Nephron (organoid): Measurements from ENCODE around the gene PIAS4.
A peak's percentile ranks its signal among the peaks of the same experiment; 100 is the strongest.
"Not testable (repeated sequence)": the region's sequence is repeated elsewhere in the genome, so short reads cannot be mapped to it uniquely, and the experiment has no call there.

ENCODE experiments used
- H3K27ac Mint-ChIP-seq, 3 experiments: 2 replicates each; pipeline ENCODE4 v1.8.0; 2020; ENCODE audit warnings: mixed read lengths in 3 of 3, mild to moderate bottlenecking in 2 of 3, moderate library complexity in 1 of 3
- H3K27me3 Mint-ChIP-seq: 2 replicates; pipeline ENCODE4 v1.8.0; 2021; ENCODE audit warnings: low read depth, mild to moderate bottlenecking, moderate library complexity, mixed read lengths
- H3K36me3 Mint-ChIP-seq: 2 replicates; pipeline ENCODE4 v1.8.0; 2020; ENCODE audit warnings: low read depth, mixed read lengths
- H3K4me1 Mint-ChIP-seq: 2 replicates; pipeline ENCODE4 v1.8.0; 2020; ENCODE audit warnings: mixed read lengths
- H3K4me3 Mint-ChIP-seq, 3 experiments: 2 replicates each; pipeline ENCODE4 v1.8.0; 2020; ENCODE audit warnings: mild to moderate bottlenecking in 3 of 3, mixed read lengths in 3 of 3, moderate library complexity in 2 of 3
- H3K9me3 Mint-ChIP-seq: 2 replicates; pipeline ENCODE4 v1.8.0; 2020; ENCODE audit warnings: mixed read lengths
- TF ChIP-seq, protein P1 (sequence below), 3 experiments: fragments of 200-600 bp; sonication (generic); IDR thresholded peaks; one replicate each; pipeline ENCODE4 v1.5.0; 2021; ENCODE audit warnings: antibody characterized with exemption in 3 of 3; ENCODE audit not compliant: unreplicated experiment in 3 of 3

Gene PIAS4

DNA sequence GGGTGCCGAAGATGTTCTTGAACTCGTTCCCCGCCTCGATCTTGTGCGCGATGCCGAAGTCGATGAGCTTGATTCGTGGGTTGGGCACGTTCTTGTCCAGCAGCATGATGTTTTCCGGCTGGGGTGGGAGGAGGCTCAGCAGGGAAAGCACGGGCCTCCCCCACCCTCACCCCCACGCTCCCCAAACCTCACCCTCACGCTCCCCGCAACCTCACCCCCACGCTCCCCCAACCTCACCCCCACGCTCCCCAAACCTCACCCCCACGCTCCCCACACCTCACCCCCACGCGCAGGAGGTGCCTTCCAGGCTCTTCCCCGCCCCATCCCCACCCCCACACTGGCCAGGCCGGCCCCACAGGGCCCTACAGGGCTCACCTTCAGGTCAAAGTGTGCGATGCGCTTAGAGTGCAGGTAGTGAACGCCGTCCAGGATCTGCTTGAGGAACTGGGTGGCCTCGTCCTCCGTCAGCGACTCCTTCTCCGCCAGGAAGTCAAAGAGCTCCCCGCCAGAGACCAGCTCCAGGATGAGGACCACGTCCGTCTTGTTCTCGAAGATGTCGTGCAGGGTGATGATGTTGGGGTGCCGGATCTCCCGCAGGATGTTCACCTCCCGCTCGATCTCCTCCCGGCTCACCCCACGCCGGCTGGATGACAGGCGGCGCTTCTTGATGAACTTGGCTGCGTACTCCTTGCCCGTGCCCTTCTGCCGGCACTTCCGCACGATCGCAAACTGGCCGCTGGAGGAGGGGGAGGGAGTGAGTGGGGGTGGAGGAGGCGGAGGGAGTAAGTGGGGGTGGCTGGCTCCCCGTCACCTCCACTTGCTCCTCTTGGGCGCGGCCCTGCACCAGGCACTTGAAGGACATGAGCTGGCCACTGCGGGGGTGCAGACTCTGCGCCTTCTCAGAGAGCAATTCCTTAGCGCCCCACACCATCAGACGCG is 43.0 kb upstream of the PIAS4 start:
- H3K27ac Mint-ChIP-seq, result no peak overlapping the region
- H3K9me3 Mint-ChIP-seq, result no peaks in the 10 kb centered on the region
- peaks cover 51% of the 10 kb centered on the region for H3K36me3 Mint-ChIP-seq
- TF ChIP-seq, protein P1, sequence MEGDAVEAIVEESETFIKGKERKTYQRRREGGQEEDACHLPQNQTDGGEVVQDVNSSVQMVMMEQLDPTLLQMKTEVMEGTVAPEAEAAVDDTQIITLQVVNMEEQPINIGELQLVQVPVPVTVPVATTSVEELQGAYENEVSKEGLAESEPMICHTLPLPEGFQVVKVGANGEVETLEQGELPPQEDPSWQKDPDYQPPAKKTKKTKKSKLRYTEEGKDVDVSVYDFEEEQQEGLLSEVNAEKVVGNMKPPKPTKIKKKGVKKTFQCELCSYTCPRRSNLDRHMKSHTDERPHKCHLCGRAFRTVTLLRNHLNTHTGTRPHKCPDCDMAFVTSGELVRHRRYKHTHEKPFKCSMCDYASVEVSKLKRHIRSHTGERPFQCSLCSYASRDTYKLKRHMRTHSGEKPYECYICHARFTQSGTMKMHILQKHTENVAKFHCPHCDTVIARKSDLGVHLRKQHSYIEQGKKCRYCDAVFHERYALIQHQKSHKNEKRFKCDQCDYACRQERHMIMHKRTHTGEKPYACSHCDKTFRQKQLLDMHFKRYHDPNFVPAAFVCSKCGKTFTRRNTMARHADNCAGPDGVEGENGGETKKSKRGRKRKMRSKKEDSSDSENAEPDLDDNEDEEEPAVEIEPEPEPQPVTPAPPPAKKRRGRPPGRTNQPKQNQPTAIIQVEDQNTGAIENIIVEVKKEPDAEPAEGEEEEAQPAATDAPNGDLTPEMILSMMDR (IDR thresholded peaks at IDR 0.05; ENCODE audit: unreplicated experiment in 3 of 3), result no peak
- H3K4me3 Mint-ChIP-seq, result no peak overlapping the region
- H3K27me3 Mint-ChIP-seq, result no peaks in the 10 kb centered on the region
- H3K4me1 Mint-ChIP-seq, result peaks cover 20% of the 10 kb centered on the region

DNA sequence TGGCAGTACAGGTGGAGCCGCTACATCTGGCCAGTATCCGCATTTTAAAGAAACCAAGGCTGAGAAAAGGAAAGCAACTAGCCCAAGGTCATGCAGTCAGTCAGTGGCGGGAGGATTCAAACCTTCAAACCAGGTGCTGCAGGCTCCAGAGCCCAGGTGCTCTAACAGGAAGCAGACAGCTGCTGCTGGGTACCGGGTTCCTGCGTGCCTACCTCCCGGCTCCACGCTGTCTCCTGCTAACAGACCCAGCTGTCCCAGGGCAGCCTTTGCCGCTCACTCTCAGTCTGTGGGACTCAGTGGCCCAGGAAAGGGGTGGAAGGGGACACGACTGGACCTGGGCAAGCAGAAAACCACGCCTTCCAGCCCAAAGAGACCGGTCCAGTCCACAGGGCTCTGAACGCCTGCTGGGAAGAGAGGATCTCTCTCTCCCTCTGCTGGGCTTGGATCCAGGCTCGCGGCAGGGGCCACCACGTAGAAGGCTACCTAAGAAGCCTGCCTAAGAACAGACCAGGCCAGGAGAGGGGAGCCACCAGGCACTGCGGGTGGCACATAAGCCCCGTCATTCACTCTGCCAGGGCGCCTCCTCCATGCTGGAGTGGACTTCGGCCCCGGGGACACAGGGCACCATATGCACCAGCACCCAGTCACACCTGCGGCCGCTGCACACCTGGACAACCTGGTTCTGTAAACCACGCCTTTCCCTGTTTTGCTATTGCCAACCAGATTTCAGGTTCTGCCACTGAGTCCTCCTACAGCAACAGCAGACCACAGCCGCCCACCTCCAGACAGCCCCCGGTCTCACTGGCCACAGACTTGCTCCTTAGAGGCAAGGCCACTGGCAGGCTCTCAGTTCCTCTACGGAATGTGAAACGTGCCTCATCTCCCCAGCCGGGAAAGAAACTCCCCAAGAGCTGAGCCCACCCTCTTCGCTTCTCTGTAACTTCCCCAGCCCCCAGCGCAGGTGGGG is 41.2 kb upstream of the PIAS4 start:
- Mint-ChIP-seq H3K27me3 (no peaks in the 10 kb centered on the region), H3K9me3 (no peaks in the 10 kb centered on the region)
- TF ChIP-seq, protein P1 (IDR thresholded peaks at IDR 0.05; ENCODE audit: unreplicated experiment in 3 of 3), result no peak

DNA sequence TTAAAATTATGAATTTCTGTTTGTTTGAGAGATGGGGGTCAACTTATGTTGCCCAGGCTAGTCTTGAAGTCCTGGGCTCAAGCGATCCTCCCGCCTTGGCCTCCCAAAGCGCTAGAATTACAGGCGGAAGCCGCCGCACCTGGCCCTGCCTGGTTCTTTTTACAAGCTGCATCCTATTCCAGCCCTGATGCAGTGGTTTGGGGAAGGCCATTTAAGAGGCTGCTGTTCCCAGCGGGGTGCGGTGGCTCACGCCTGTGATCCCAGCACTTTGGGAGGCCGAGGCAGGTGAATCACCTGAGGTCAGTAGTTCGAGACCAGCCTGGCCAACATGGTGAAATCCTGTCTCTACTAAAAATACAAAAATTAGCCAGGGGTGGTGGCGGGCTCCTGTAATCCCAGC is 39.6 kb upstream of the PIAS4 start:
- peak overlapping the region; percentile 78 to 91 (median 91) for H3K27ac Mint-ChIP-seq
- peak overlapping the region; percentile 89 to 98 (median 92) for H3K4me3 Mint-ChIP-seq
- not testable (repeated sequence) for H3K9me3 Mint-ChIP-seq, H3K27me3 Mint-ChIP-seq
- peaks cover 30% of the 10 kb centered on the region for H3K4me1 Mint-ChIP-seq
- H3K36me3 Mint-ChIP-seq, result peaks cover 39% of the 10 kb centered on the region

More for the DNA sequence above, 41.2 kb upstream of the PIAS4 start:
- peaks cover 30% of the 10 kb centered on the region for H3K4me1 Mint-ChIP-seq
- H3K27ac Mint-ChIP-seq, result peak overlapping the region in 2 of 3 experiments; percentile 28 to 41
- peaks cover 49% of the 10 kb centered on the region for H3K36me3 Mint-ChIP-seq
- no peak overlapping the region for H3K4me3 Mint-ChIP-seq

DNA sequence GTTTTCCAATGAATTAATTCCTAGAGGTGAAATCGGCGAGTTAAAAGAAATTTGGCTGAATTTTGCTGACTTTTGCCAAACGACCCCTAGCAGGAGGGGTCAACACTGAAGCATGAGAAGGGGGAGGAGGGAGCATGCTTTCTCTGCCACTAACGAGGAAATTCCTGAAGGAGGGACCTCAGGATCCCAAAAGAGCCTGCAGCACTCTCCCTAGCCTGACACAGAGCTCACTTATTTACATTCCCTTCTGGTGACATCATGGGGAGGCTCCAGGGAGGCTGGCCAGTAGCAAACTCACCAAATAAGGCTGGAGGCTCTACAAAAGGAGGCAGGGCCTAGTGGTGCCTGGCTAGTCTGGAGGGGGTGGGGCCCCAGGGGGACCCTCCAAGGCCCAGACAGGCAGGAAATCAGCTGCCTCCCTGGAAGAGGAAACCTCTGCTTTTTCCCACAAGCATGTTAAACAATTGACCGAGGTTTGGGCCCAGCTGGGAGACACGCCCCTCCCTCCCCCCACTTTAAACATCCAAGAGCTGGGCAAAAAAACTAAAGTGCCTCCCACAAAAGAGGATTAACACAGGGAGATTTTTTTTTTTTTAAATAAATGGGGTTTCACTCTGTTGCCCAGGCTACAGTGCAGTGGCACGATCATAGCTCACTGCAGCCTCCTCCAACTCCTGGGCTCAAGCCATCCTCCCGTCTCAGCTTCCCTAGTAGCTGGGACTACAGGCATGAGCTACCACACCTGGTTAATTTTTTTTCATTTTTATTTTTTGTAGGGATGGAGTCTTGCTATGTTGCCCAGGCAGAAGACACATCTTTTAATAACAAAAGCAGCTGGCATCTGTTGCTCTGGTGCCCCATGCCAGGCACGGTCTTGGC is 38.7 kb upstream of the PIAS4 start:
- no peaks in the 10 kb centered on the region for H3K27me3 Mint-ChIP-seq

DNA sequence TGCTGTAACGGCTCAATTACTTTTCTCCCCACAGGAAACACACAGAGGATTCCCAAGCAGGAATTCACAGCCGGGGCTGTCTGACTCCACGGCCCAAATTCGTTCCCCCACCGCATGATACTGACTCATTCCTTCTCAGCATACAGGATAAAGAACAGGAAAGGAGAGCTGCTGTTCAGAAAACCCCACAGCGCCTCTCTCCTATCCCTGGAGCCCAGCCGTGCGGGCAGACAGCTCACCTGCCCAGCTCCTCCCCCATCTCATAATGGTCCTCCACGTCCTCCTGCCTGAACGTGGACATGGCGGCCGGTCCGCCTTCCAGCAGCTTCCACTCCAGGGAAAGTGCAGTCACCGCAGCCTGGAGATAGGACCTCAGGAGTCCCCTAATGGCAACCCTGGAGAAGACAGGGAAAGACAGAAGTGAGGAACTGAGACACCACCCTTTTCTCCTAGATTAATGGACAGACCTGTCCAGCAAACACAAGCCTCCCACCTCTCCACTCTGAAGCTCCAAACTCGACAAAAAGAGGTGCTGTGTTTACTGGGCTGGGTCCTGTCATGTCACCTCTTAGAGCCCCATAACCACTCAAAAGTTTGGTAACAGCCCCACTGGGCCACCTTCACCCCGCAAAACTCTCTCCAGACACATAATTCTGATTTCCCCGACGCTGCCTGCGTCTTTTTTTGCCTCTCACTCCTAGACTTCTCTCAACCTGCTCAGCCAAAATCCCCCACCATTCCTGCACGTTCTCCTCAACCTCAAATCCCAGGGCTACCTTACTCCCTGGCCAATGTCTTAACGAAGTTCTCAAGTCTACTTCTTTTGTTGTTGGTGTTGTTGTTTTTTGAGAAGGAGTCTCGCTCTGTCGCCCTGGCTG is 37.9 kb upstream of the PIAS4 start:
- H3K4me1 Mint-ChIP-seq, result peaks cover 30% of the 10 kb centered on the region
- H3K9me3 Mint-ChIP-seq, result no peaks in the 10 kb centered on the region
- TF ChIP-seq, protein P1 (IDR thresholded peaks at IDR 0.05; ENCODE audit: unreplicated experiment in 3 of 3), result no peak
- H3K4me3 Mint-ChIP-seq, result peak overlapping the region; percentile 89 to 98 (median 92)
- peaks cover 30% of the 10 kb centered on the region for H3K36me3 Mint-ChIP-seq
- H3K27ac Mint-ChIP-seq, result peak overlapping the region; percentile 78 to 91 (median 91)
- no peaks in the 10 kb centered on the region for H3K27me3 Mint-ChIP-seq

More for the DNA sequence above, 38.7 kb upstream of the PIAS4 start:
- H3K4me3 Mint-ChIP-seq, result peak overlapping the region; percentile 89 to 98 (median 92)
- H3K9me3 Mint-ChIP-seq, result no peaks in the 10 kb centered on the region
- H3K4me1 Mint-ChIP-seq, result peaks cover 30% of the 10 kb centered on the region
- H3K27ac Mint-ChIP-seq, result peak overlapping the region; percentile 78 to 91 (median 91)
- TF ChIP-seq, protein P1 (IDR thresholded peaks at IDR 0.05; ENCODE audit: unreplicated experiment in 3 of 3), result no peak
- peaks cover 33% of the 10 kb centered on the region for H3K36me3 Mint-ChIP-seq
